ENCODE results near the gene KCNK6. TPM values are rescaled to one million over a fixed set of nuclear protein-coding genes. Genes with fewer than 3 reads are reported as not detected.

The KCNK6 gene
- total and polyA plus RNA-seq, 10 of the 15 experiments (the other 5 are each of a cell fraction or from before 2014, with no cell fraction given) = 0.04 to 1.4 (median 1.1) TPM

DNA sequence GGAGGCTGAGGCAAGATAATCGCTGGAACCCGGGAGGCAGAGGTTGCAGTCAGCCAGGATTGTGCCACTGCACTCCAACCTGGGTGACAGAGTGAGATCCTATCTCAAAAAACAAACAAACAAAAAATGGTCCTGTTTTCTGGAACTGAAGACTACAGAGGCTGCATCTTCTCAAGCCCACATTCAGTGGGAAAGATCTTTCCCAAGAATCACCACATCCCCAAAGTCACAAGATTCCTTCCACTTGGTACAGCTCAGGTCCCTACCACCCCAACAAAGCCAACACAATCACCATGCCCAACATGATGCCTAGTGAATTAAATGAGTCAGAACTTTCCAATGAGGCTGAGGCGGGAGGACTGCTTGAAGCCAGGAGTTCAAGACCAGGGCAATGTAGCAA lies 31.2 kb downstream of the KCNK6 start:
- DNase-seq (ENCODE audit: low read depth, low spot score) (no peak), ATAC-seq (no peak), FAIRE-seq (no peak)
- Histone ChIP-seq H3K27me3 (replicated peaks in 1 of 2; ENCODE audit: control insufficient read depth in 2 of 2, insufficient read depth in 2 of 2, low read length in 1 of 2) (no peaks in the 10 kb centered on the region), H2AFZ (ENCODE audit: control insufficient read depth, low read depth, low read length) (no peak overlapping the region), H3K36me3 (ENCODE audit: control insufficient read depth in 2 of 2, insufficient read depth in 2 of 2, low read length in 1 of 2) (no peaks in the 10 kb centered on the region), H3K9ac (ENCODE audit: control insufficient read depth, insufficient read depth, low read length) (no peak overlapping the region), H3K9me3 (replicated peaks; ENCODE audit: control insufficient read depth, insufficient read depth, low read length) (no peaks in the 10 kb centered on the region), H4K20me1 (ENCODE audit: control insufficient read depth, insufficient read depth) (no peaks in the 10 kb centered on the region), H3K4me3 (no peak overlapping the region), H3K4me1 (ENCODE audit: control insufficient read depth, insufficient read depth, low read length) (no peaks in the 10 kb centered on the region), H3K79me2 (ENCODE audit: control insufficient read depth, insufficient read depth, low read length) (no peaks in the 10 kb centered on the region), H3K4me2 (ENCODE audit: control insufficient read depth, insufficient read depth) (no peak overlapping the region), H3K27ac (ENCODE audit: control insufficient read depth, insufficient read depth) (no peak overlapping the region)
- CTCF ChIA-PET = no interaction called here
- intact Hi-C loops (cut with micrococcal nuclease; ENCODE audit: unreplicated experiment) = no loop called here
- POLR2A ChIA-PET = interaction anchor here (0.7 kb wide), 1 partner anchor 483 kb away, joined by 3 read pairs; no protein-coding TSS in a partner anchor
- TF ChIP-seq CBX5 (IDR thresholded peaks at IDR 0.05; ENCODE audit: low read depth) (no peak), CHD1 (IDR thresholded peaks at IDR 0.05; ENCODE audit: low read depth, low read length) (no peak), NRF1 (conservative IDR thresholded peaks at IDR 0.05; ENCODE audit: low read depth, low read length) (no peak), MXI1 (IDR thresholded peaks at IDR 0.05; ENCODE audit: low read depth, low read length) (no peak), POLR2AphosphoS2 (IDR thresholded peaks at IDR 0.05; ENCODE audit: low read depth, low read length) (no peak), TCF3 (IDR thresholded peaks at IDR 0.05; ENCODE audit: borderline replicate concordance, insufficient read depth, low read depth, low read length) (no peak)
- TF ChIP-seq, protein P1, sequence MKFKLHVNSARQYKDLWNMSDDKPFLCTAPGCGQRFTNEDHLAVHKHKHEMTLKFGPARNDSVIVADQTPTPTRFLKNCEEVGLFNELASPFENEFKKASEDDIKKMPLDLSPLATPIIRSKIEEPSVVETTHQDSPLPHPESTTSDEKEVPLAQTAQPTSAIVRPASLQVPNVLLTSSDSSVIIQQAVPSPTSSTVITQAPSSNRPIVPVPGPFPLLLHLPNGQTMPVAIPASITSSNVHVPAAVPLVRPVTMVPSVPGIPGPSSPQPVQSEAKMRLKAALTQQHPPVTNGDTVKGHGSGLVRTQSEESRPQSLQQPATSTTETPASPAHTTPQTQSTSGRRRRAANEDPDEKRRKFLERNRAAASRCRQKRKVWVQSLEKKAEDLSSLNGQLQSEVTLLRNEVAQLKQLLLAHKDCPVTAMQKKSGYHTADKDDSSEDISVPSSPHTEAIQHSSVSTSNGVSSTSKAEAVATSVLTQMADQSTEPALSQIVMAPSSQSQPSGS (IDR thresholded peaks at IDR 0.05; ENCODE audit: low read length) = no peak
- TF ChIP-seq, protein P2, sequence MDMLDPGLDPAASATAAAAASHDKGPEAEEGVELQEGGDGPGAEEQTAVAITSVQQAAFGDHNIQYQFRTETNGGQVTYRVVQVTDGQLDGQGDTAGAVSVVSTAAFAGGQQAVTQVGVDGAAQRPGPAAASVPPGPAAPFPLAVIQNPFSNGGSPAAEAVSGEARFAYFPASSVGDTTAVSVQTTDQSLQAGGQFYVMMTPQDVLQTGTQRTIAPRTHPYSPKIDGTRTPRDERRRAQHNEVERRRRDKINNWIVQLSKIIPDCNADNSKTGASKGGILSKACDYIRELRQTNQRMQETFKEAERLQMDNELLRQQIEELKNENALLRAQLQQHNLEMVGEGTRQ (IDR thresholded peaks at IDR 0.05; ENCODE audit: borderline replicate concordance, low read depth, low read length) = no peak
- TF ChIP-seq, protein P3, sequence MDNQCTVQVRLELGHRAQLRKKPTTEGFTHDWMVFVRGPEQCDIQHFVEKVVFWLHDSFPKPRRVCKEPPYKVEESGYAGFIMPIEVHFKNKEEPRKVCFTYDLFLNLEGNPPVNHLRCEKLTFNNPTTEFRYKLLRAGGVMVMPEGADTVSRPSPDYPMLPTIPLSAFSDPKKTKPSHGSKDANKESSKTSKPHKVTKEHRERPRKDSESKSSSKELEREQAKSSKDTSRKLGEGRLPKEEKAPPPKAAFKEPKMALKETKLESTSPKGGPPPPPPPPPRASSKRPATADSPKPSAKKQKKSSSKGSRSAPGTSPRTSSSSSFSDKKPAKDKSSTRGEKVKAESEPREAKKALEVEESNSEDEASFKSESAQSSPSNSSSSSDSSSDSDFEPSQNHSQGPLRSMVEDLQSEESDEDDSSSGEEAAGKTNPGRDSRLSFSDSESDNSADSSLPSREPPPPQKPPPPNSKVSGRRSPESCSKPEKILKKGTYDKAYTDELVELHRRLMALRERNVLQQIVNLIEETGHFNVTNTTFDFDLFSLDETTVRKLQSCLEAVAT (IDR thresholded peaks at IDR 0.05) = no peak
- TF ChIP-seq, protein P4, sequence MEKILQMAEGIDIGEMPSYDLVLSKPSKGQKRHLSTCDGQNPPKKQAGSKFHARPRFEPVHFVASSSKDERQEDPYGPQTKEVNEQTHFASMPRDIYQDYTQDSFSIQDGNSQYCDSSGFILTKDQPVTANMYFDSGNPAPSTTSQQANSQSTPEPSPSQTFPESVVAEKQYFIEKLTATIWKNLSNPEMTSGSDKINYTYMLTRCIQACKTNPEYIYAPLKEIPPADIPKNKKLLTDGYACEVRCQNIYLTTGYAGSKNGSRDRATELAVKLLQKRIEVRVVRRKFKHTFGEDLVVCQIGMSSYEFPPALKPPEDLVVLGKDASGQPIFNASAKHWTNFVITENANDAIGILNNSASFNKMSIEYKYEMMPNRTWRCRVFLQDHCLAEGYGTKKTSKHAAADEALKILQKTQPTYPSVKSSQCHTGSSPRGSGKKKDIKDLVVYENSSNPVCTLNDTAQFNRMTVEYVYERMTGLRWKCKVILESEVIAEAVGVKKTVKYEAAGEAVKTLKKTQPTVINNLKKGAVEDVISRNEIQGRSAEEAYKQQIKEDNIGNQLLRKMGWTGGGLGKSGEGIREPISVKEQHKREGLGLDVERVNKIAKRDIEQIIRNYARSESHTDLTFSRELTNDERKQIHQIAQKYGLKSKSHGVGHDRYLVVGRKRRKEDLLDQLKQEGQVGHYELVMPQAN (conservative IDR thresholded peaks at IDR 0.05) = no peak
- TF ChIP-seq, protein P5, sequence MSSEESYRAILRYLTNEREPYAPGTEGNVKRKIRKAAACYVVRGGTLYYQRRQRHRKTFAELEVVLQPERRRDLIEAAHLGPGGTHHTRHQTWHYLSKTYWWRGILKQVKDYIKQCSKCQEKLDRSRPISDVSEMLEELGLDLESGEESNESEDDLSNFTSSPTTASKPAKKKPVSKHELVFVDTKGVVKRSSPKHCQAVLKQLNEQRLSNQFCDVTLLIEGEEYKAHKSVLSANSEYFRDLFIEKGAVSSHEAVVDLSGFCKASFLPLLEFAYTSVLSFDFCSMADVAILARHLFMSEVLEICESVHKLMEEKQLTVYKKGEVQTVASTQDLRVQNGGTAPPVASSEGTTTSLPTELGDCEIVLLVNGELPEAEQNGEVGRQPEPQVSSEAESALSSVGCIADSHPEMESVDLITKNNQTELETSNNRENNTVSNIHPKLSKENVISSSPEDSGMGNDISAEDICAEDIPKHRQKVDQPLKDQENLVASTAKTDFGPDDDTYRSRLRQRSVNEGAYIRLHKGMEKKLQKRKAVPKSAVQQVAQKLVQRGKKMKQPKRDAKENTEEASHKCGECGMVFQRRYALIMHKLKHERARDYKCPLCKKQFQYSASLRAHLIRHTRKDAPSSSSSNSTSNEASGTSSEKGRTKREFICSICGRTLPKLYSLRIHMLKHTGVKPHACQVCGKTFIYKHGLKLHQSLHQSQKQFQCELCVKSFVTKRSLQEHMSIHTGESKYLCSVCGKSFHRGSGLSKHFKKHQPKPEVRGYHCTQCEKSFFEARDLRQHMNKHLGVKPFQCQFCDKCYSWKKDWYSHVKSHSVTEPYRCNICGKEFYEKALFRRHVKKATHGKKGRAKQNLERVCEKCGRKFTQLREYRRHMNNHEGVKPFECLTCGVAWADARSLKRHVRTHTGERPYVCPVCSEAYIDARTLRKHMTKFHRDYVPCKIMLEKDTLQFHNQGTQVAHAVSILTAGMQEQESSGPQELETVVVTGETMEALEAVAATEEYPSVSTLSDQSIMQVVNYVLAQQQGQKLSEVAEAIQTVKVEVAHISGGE (CRISPR knock-in tag; IDR thresholded peaks at IDR 0.05) = no peak
- RAD21 ChIA-PET (ENCODE audit: unreplicated experiment) = no interaction called here
- SMC1A ChIA-PET (ENCODE audit: uncharacterized antibody, unreplicated experiment) = no interaction called here
- in situ Hi-C loops (cut with MboI) = no loop called here
- WGBS (ENCODE audit: insufficient coverage, insufficient replicate concordance, low lambda C conversion rate, missing lambda C conversion rate) = 69% methylated on average over 3 of the region's 3 CpGs
- BruUV-seq (replicated peaks) = no TSS peak
